SU-DHL-6 (cell line): ENCODE results near the gene MSANTD1.

ENCODE experiments used
- H2AFZ ChIP-seq: fragments of 200-600 bp; sonication (generic); 2 replicates; pipeline ENCODE4 v1.6.1; 2014; ENCODE audit warnings: low read depth, mild to moderate bottlenecking, moderate library complexity, mixed read lengths, antibody characterized with exemption, low read length; ENCODE audit not compliant: severe bottlenecking
- H3F3A ChIP-seq: fragments of 200-600 bp; shearing (Covaris generic); 2 replicates; pipeline ENCODE4 v1.6.0; 2016; ENCODE audit warnings: antibody characterized with exemption, mild to moderate bottlenecking; ENCODE audit not compliant: insufficient read depth
- H3K27ac ChIP-seq: fragments of 200-600 bp; sonication (generic); 2 replicates; pipeline ENCODE4 v1.5.1; 2016; ENCODE audit warnings: low read depth, mild to moderate bottlenecking, low read length, moderate library complexity, mixed read lengths
- H3K27me3 ChIP-seq: fragments of 200-600 bp; sonication (generic), shearing (Covaris generic); 2 replicates; pipeline ENCODE4 v1.6.0; 2014; ENCODE audit warnings: mild to moderate bottlenecking, low read length
- H3K36me3 ChIP-seq: fragments of 200-600 bp; sonication (generic); 2 replicates; pipeline ENCODE4 v1.6.1; 2014; ENCODE audit warnings: mild to moderate bottlenecking, low read length, mixed read lengths
- H3K4me2 ChIP-seq: fragments of 300-600, 200-600 bp; shearing (Covaris generic), sonication (generic); 2 replicates; pipeline ENCODE4 v1.6.0; 2014; ENCODE audit warnings: low read length, low read depth, mild to moderate bottlenecking; ENCODE audit not compliant: poor library complexity, severe bottlenecking
- H3K4me3 ChIP-seq: fragments of 200-600 bp; sonication (generic); 2 replicates; pipeline ENCODE4 v1.5.1; 2014; ENCODE audit warnings: antibody characterized with exemption, low read length, mild to moderate bottlenecking, mixed read lengths; ENCODE audit not compliant: insufficient read depth, poor library complexity, severe bottlenecking
- H3K79me2 ChIP-seq: fragments of 200-600 bp; sonication (generic); 2 replicates; pipeline ENCODE4 v1.6.1; 2014; ENCODE audit warnings: mild to moderate bottlenecking, low read length, moderate library complexity; ENCODE audit not compliant: insufficient read depth
- H3K9ac ChIP-seq: fragments of 200-600 bp; sonication (generic); 2 replicates; pipeline ENCODE4 v1.7.0; 2014; ENCODE audit warnings: mild to moderate bottlenecking, low read length
- H3K9me2 ChIP-seq: fragments of 200-600 bp; sonication (generic); replicated peaks from 2 replicates; pipeline ENCODE4 v1.6.1; 2014; ENCODE audit warnings: low read length; ENCODE audit not compliant: insufficient read depth
- H3K9me3 ChIP-seq: fragments of 200-600 bp; sonication (generic); 2 replicates; pipeline ENCODE4 v1.6.1; 2014; ENCODE audit warnings: low read length, mixed read lengths; ENCODE audit not compliant: insufficient read depth
- H4K20me1 ChIP-seq: fragments of 200-600 bp; sonication (generic); 2 replicates; pipeline ENCODE4 v1.6.1; 2014; ENCODE audit warnings: low read depth, mild to moderate bottlenecking, antibody characterized with exemption, low read length, moderate library complexity, mixed read lengths
- EZH2phosphoT487 ChIP-seq: fragments of 200-600 bp; sonication (generic), shearing (Covaris generic); conservative IDR thresholded peaks from 2 replicates; pipeline ENCODE4 v1.6.1; 2018; ENCODE audit warnings: mild to moderate bottlenecking, antibody characterized with exemption, low read length, moderate library complexity, mixed read lengths
- TF ChIP-seq, protein P1 (sequence below): fragments of 200-600 bp; sonication (generic); IDR thresholded peaks from one replicate; pipeline ENCODE4 v1.5.1; 2017; ENCODE audit warnings: antibody characterized with exemption, mild to moderate bottlenecking, low read length, moderate library complexity; ENCODE audit not compliant: insufficient read depth, poor library complexity, severe bottlenecking

MSANTD1 gene

DNA sequence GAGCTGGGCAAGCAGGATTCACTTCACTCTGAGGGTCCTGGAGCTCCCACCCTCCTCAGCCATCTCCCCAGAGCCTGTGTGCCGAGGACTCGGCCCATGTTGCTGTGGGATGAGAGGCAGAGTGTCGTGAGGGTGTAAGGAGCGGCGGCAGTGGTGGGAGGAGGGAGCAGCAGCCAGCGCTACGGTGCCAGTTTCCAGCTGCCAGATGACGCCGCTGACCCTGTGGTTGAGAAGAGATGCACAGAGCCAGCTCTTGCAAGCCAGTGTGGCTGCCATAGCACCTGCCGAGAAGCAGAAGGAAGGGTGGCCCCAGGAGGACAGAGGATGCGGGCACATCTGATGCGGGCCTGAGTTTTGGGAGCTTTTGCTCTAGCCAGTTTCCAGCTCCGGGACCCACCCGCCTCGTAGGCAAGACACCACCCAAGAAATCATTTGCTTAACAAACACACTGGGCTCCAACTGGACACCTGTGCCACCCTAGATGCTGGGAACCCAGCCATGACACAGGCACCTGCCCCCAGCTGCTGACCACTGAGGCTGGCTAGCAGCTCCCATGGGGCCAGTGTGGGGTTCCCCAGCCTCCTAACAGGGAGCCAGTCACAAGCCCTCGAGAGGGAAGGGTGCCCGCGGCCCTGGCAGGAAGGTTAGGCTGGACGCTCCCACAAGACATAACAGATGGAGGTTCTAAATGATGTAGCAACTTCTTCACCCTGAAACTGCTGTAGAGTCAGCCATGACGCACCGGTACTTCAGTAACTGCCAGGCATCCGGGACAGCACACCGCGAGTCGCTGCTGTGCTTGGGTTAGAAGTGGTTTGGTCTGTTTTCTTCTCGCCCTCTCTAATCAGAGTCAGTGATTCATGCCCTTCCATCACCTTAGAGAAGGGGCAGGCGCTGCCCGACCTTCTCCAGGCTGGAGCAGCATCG is 8.9 kb downstream of the MSANTD1 start:
- no peak overlapping the region for H2AFZ ChIP-seq
- H3K36me3 ChIP-seq = no peaks in the 10 kb centered on the region
- TF ChIP-seq, protein P1, sequence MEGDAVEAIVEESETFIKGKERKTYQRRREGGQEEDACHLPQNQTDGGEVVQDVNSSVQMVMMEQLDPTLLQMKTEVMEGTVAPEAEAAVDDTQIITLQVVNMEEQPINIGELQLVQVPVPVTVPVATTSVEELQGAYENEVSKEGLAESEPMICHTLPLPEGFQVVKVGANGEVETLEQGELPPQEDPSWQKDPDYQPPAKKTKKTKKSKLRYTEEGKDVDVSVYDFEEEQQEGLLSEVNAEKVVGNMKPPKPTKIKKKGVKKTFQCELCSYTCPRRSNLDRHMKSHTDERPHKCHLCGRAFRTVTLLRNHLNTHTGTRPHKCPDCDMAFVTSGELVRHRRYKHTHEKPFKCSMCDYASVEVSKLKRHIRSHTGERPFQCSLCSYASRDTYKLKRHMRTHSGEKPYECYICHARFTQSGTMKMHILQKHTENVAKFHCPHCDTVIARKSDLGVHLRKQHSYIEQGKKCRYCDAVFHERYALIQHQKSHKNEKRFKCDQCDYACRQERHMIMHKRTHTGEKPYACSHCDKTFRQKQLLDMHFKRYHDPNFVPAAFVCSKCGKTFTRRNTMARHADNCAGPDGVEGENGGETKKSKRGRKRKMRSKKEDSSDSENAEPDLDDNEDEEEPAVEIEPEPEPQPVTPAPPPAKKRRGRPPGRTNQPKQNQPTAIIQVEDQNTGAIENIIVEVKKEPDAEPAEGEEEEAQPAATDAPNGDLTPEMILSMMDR = no peak
- TF ChIP-seq EZH2phosphoT487 = no peak
- H4K20me1 ChIP-seq = no peaks in the 10 kb centered on the region
- H3K9me3 ChIP-seq = no peaks in the 10 kb centered on the region
- no peak overlapping the region for H3K4me2 ChIP-seq
- H3K9ac ChIP-seq = no peak overlapping the region
- no peaks in the 10 kb centered on the region for H3K9me2 ChIP-seq
- H3K27ac ChIP-seq = no peak overlapping the region
- H3K79me2 ChIP-seq = no peaks in the 10 kb centered on the region
- no peak overlapping the region for H3K4me3 ChIP-seq
- no peaks in the 10 kb centered on the region for H3K27me3 ChIP-seq
- no peaks in the 10 kb centered on the region for H3F3A ChIP-seq

DNA sequence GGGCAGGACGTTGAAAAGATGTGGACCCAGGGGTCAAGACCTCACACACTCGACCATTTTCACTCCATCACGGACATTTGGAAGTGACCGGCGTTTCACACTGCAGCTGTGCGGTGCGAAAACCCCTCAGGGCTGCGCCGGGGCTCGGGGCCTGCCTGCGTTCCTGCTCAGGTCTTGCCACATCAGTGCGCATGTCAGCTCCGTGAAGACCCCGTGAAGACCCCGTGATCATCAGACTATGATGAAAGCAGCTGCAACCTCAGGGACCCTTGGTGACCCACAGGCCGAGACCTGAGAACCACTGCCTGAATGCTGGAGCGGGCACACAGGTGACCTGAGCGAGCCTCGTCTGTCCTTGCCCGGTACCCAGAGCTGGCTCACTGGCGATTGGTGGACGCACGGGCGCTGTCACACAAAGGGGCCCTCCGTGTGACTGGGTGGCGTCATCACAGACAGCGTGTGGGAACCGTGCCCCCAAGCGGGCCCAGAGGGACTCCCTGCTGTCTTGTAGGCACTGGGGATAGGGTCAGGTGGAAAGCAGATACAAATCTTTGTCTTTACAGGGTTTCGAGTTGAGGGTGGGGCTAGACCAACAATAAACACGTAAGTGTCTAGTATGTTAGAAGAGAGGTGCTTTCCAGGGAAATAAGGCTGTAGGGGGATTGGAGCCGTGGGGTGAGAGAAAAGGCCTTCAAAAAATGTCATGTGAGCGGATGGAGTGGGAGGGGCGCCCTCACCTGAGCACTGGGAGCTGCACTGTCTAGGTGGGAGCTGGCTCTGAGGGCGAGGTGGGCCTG is 12.7 kb downstream of the MSANTD1 start:
- TF ChIP-seq, protein P1 = no peak
- no peak for TF ChIP-seq EZH2phosphoT487
- Histone ChIP-seq H3K27ac (no peak overlapping the region), H2AFZ (no peak overlapping the region), H3K79me2 (no peaks in the 10 kb centered on the region), H3K9ac (no peak overlapping the region), H3K9me3 (no peaks in the 10 kb centered on the region), H4K20me1 (no peaks in the 10 kb centered on the region), H3F3A (no peaks in the 10 kb centered on the region), H3K27me3 (no peaks in the 10 kb centered on the region), H3K4me2 (no peak overlapping the region), H3K9me2 (no peaks in the 10 kb centered on the region), H3K4me3 (no peak overlapping the region), H3K36me3 (no peaks in the 10 kb centered on the region)

DNA sequence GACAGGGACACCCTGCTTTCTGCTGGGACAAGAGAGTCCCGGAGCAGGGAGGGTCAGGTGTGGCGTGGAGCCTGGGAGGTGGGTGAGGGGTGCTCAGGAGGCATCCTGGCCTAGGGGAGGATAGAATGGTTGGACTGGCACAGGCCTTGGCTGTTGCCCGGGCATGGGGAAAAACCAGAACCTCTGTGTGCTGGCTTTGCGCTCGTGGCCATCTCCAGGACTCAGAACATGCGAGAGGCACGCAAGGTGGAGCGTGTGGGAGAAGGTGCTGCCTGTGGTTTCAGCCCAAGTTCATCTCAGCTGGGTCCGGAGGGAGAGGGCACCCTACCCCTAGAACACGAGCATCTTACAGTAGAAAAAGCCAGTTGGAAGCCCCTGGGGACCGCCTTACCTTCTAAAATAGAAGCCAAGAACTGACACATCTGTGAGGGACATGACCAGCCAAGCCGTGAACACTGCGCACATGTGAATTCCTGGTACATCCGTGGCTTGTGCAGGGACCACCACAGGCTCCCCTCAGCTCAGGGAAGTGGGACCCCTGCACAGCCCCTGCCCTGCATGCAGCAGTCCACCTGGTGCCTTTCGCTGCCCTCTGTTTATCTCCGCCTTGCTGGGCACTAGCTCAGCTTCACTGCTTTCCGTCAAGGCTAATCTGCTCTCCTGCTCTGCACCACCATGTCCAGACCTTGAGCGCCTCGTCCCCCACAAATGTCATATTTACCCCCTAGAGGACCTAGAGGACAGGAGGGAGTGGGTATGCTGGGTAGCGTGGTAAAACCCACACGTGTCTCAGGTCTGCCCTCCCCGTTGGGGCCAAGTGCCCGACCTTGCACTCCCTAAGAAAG is 13.5 kb downstream of the MSANTD1 start:
- H3K27me3 ChIP-seq = no peaks in the 10 kb centered on the region
- no peak overlapping the region for H3K4me2 ChIP-seq
- no peak overlapping the region for H3K9ac ChIP-seq
- H4K20me1 ChIP-seq = no peaks in the 10 kb centered on the region
- no peak overlapping the region for H2AFZ ChIP-seq
- TF ChIP-seq EZH2phosphoT487 = no peak
- TF ChIP-seq, protein P1 = no peak
- no peak overlapping the region for H3K4me3 ChIP-seq
- H3K36me3 ChIP-seq = no peaks in the 10 kb centered on the region
- no peaks in the 10 kb centered on the region for H3F3A ChIP-seq
- H3K79me2 ChIP-seq = no peaks in the 10 kb centered on the region
- H3K27ac ChIP-seq = no peak overlapping the region
- no peaks in the 10 kb centered on the region for H3K9me3 ChIP-seq
- H3K9me2 ChIP-seq = no peaks in the 10 kb centered on the region
